Ascending aorta (tissue), 2 donors: ENCODE measurements around the gene BCLAF1. TPM values are rescaled to one million over a fixed set of nuclear protein-coding genes. Genes with fewer than 3 reads are reported as not detected.

ENCODE experiments used
- DNase-seq, 2 donors: peaks; one replicate each; pipeline ENCODE4 v3.0.0-alpha.2; 2019; ENCODE audit warnings: low spot score in 2 of 2
- H3K27ac ChIP-seq, 2 donors: fragments of 200-600 bp; sonication (generic); one replicate each; pipeline ENCODE4 v1.5.1; 2016 to 2017; ENCODE audit warnings: mild to moderate bottlenecking in 1 of 2
- H3K27me3 ChIP-seq: fragments of 200-600 bp; sonication (generic); one replicate; pipeline ENCODE4 v1.5.1; 2017
- H3K36me3 ChIP-seq, 2 donors: fragments of 200-600 bp; sonication (generic); one replicate each; pipeline ENCODE4 v1.5.1; 2016
- H3K4me1 ChIP-seq, 2 donors: fragments of 200-600 bp; sonication (generic); one replicate each; pipeline ENCODE4 v1.5.1; 2016 to 2017; ENCODE audit warnings: mild to moderate bottlenecking in 1 of 2
- H3K4me3 ChIP-seq, 2 donors: fragments of 200-600 bp; sonication (generic); one replicate each; pipeline ENCODE4 v1.5.1; 2016 to 2017; ENCODE audit warnings: mild to moderate bottlenecking in 1 of 2
- H3K9me3 ChIP-seq, 2 donors: fragments of 200-600 bp; sonication (generic); one replicate each; pipeline ENCODE4 v1.5.1; 2016
- CTCF ChIP-seq, 3 experiments: fragments of 200-600 bp in 2 of 3; fragments of 450-650 bp in 1 of 3; sonication (generic) in 2 of 3; IDR thresholded peaks; one replicate each; pipeline ENCODE4 v1.5.1; 2016 to 2019; ENCODE audit warnings: antibody characterized with exemption in 3 of 3, mild to moderate bottlenecking in 1 of 3, moderate library complexity in 1 of 3
- intact Hi-C: fragments of 100-400 bp; cut with DNase I; formaldehyde crosslinking; loops from one replicate; pipeline ENCODE4 v1.15.1; 2023
- total RNA-seq: library from RNA; depleted of rRNA; stranded (reverse); fragments of >200 nt; gene quantifications from one replicate; pipeline ENCODE4 v1.1.0, GENCODE V29; 2016

BCLAF1 gene
- total RNA-seq, 1 donor from 2014 or later, result 42.6 TPM

GRCh38 chr6:136294621-136295020 lies 5.0 kb upstream of the BCLAF1 start:
- H3K9me3 ChIP-seq, result no peaks in the 10 kb centered on the region
- no peaks in the 10 kb centered on the region for H3K36me3 ChIP-seq
- no peak for DNase-seq
- H3K27ac ChIP-seq, result no peak overlapping the region
- TF ChIP-seq CTCF (IDR thresholded peaks at IDR 0.05), result no peak
- H3K4me3 ChIP-seq, result no peak overlapping the region
- H3K27me3 ChIP-seq, result no peaks in the 10 kb centered on the region
- H3K4me1 ChIP-seq, result peaks cover 0 to 4% of the 10 kb centered on the region in 2 donors
- intact Hi-C loops, result no loop called here

- TF ChIP-seq CTCF (IDR thresholded peaks at IDR 0.05), result no peak
- Histone ChIP-seq H3K36me3 (no peaks in the 10 kb centered on the region), H3K4me1 (peaks cover 13 to 18% of the 10 kb centered on the region in 2 donors), H3K9me3 (no peaks in the 10 kb centered on the region), H3K27ac (peak overlapping the region; percentile 98 to 99), H3K4me3 (peak overlapping the region; percentile 76 to 83), H3K27me3 (no peaks in the 10 kb centered on the region)
- peak; percentile 26 to 93 for DNase-seq
- intact Hi-C loops, result no loop called here
Measured at GRCh38 chr6:136290410-136291010, 864 bp upstream of the BCLAF1 start.

GRCh38 chr6:136289327-136289578 lies 393 bp downstream of the BCLAF1 start:
- DNase-seq, result peak; percentile 66 to 95
- no peaks in the 10 kb centered on the region for H3K9me3 ChIP-seq
- no peaks in the 10 kb centered on the region for H3K36me3 ChIP-seq
- TF ChIP-seq CTCF (IDR thresholded peaks at IDR 0.05), result no peak
- no peaks in the 10 kb centered on the region for H3K27me3 ChIP-seq
- H3K27ac ChIP-seq, result peak overlapping the region; percentile 98 to 99
- intact Hi-C loops, result loop anchor here (1.0 to 10.0 kb wide), 7 partner anchors 39 to 1578 kb away; partner anchors contain the start of genes AHI1, IFNGR1, MAP3K5 and MAP7
- H3K4me1 ChIP-seq, result peaks cover 16 to 27% of the 10 kb centered on the region in 2 donors
- H3K4me3 ChIP-seq, result peak overlapping the region; percentile 76 to 83

GRCh38 chr6:136288566-136289326 lies 900 bp downstream of the BCLAF1 start:
- peaks cover 16 to 29% of the 10 kb centered on the region in 2 donors for H3K4me1 ChIP-seq
- no peaks in the 10 kb centered on the region for H3K36me3 ChIP-seq
- intact Hi-C loops, result loop anchor here (1.0 to 10.0 kb wide), 7 partner anchors 38 to 1579 kb away; partner anchors contain the start of genes AHI1, IFNGR1, MAP3K5 and MAP7

GRCh38 chr6:136284909-136285308 lies 4.7 kb downstream of the BCLAF1 start:
- H3K9me3 ChIP-seq, result no peaks in the 10 kb centered on the region
- peak overlapping the region; percentile 12 to 23 for H3K4me3 ChIP-seq
- TF ChIP-seq CTCF (IDR thresholded peaks at IDR 0.05), result no peak
- H3K27ac ChIP-seq, result peak overlapping the region in 1 of 2 donors; percentile 31
- H3K4me1 ChIP-seq, result peaks cover 20 to 59% of the 10 kb centered on the region in 2 donors
- no peak for DNase-seq
- intact Hi-C loops, result loop anchor here (5.0 to 10.0 kb wide), 4 partner anchors 510 to 1582 kb away; partner anchors contain the start of genes IFNGR1, MAP3K5, PEX7 and TNFAIP3
- H3K27me3 ChIP-seq, result no peaks in the 10 kb centered on the region
- peaks cover 0 to under 1% of the 10 kb centered on the region in 2 donors for H3K36me3 ChIP-seq

More at GRCh38 chr6:136288566-136289326, 900 bp downstream of the BCLAF1 start:
- peak; percentile 35 to 63 (median 48) for TF ChIP-seq CTCF (IDR thresholded peaks at IDR 0.05)
- Histone ChIP-seq H3K27ac (peak overlapping the region; percentile 98 to 99), H3K4me3 (peak overlapping the region; percentile 76 to 83), H3K27me3 (no peaks in the 10 kb centered on the region), H3K9me3 (no peaks in the 10 kb centered on the region)
- peak; percentile 84 to 96 for DNase-seq
